HFFc6 (cell line): ENCODE measurements around the gene MAU2. TPM values are rescaled to one million over a fixed set of nuclear protein-coding genes. Genes with fewer than 3 reads are reported as not detected.

Experiments
- DNase-seq: peaks from one replicate; pipeline ENCODE4 v3.0.0-alpha.2; 2018
- H3K27ac Mint-ChIP-seq: 2 replicates; pipeline ENCODE4 v1.8.0; 2020; ENCODE audit warnings: mild to moderate bottlenecking, mixed read lengths
- H3K27me3 Mint-ChIP-seq: 2 replicates; pipeline ENCODE4 v1.8.0; 2021; ENCODE audit warnings: mild to moderate bottlenecking, moderate library complexity, mixed read lengths; ENCODE audit not compliant: insufficient read depth
- H3K36me3 Mint-ChIP-seq: 2 replicates; pipeline ENCODE4 v1.8.0; 2021; ENCODE audit warnings: low read depth, mixed read lengths
- H3K4me1 Mint-ChIP-seq: 2 replicates; pipeline ENCODE4 v1.8.0; 2020; ENCODE audit warnings: low read depth, mixed read lengths
- H3K4me3 Mint-ChIP-seq: 2 replicates; pipeline ENCODE4 v1.8.0; 2020; ENCODE audit warnings: mild to moderate bottlenecking, moderate library complexity, mixed read lengths
- H3K9me3 Mint-ChIP-seq: 2 replicates; pipeline ENCODE4 v1.8.0; 2020; ENCODE audit warnings: mild to moderate bottlenecking, mixed read lengths
- CTCF ChIP-seq: fragments of 200-600 bp; sonication (generic); IDR thresholded peaks from 2 replicates; pipeline ENCODE4 v1.5.0; 2021; ENCODE audit warnings: antibody characterized with exemption, mild to moderate bottlenecking
- total RNA-seq, 6 experiments: library from RNA; stranded (reverse); fragmentation: NEBNext Ultra II Directional; extraction: Animal tissue kit (Norgen Biotek cat#: 25700); gene quantifications; 2 replicates in 1 of 6; 3 replicates in 5 of 6; pipeline ENCODE4 v1.2.3, GENCODE V29; 2021

Gene MAU2
- total RNA-seq, 6 experiments from 2014 or later, result 24.8 to 33.0 (median 29.4) TPM

- Mint-ChIP-seq H3K36me3 (peaks cover 5% of the 10 kb centered on the region), H3K9me3 (no peaks in the 10 kb centered on the region), H3K4me1 (peaks cover 8% of the 10 kb centered on the region), H3K27ac (peak overlapping the region; percentile 72), H3K27me3 (peaks cover 7% of the 10 kb centered on the region), H3K4me3 (no peak overlapping the region)
- no peak for TF ChIP-seq CTCF
- DNase-seq, result no peak
These were observed 43.8 kb upstream of the MAU2 start for GRCh38 chr19:19276851-19277250.

DNA sequence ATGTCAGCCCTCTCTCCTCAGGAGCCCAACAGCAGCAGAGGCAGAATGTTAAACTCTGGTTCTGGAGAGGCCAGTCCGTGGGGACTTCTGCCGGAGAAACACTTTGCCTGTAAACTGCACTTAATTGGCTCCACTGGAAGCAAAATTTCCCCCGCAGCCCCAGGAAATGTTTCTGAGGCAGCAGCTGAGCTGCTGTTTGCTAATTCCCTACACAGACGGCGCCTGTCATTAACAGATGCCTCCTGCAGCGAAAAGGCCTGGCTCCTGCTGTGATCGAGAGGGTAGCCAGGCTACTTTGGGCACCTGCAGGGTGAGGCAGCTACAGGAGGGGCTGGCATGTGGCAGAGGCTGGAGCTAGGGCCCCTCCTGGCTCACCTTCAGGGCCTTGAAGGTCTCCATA is 42.3 kb upstream of the MAU2 start:
- no peaks in the 10 kb centered on the region for H3K9me3 Mint-ChIP-seq
- H3K36me3 Mint-ChIP-seq, result peaks cover 5% of the 10 kb centered on the region
- H3K4me1 Mint-ChIP-seq, result peaks cover 8% of the 10 kb centered on the region
- no peaks in the 10 kb centered on the region; the same call in 1 of the 2 replicates for H3K27me3 Mint-ChIP-seq
- no peak overlapping the region for H3K4me3 Mint-ChIP-seq
- DNase-seq, result no peak
- no peak for TF ChIP-seq CTCF
- H3K27ac Mint-ChIP-seq, result no peak overlapping the region

- no peaks in the 10 kb centered on the region for H3K27me3 Mint-ChIP-seq
- no peaks in the 10 kb centered on the region for H3K9me3 Mint-ChIP-seq
- no peak for DNase-seq
- peaks cover 8% of the 10 kb centered on the region for H3K36me3 Mint-ChIP-seq
- H3K4me1 Mint-ChIP-seq, result peaks cover 8% of the 10 kb centered on the region
- no peak for TF ChIP-seq CTCF
- no peak overlapping the region for H3K4me3 Mint-ChIP-seq
- H3K27ac Mint-ChIP-seq, result no peak overlapping the region
These were observed 41.5 kb upstream of the MAU2 start for GRCh38 chr19:19279062-19279612.

- no peak for TF ChIP-seq CTCF
- H3K9me3 Mint-ChIP-seq, result no peaks in the 10 kb centered on the region
- H3K27me3 Mint-ChIP-seq, result no peaks in the 10 kb centered on the region
- H3K4me1 Mint-ChIP-seq, result peaks cover 8% of the 10 kb centered on the region
- no peak for DNase-seq
- H3K27ac Mint-ChIP-seq, result no peak overlapping the region
- H3K36me3 Mint-ChIP-seq, result peaks cover 14% of the 10 kb centered on the region
- H3K4me3 Mint-ChIP-seq, result no peak overlapping the region
These were observed 40.8 kb upstream of the MAU2 start for GRCh38 chr19:19279853-19280252.

DNA sequence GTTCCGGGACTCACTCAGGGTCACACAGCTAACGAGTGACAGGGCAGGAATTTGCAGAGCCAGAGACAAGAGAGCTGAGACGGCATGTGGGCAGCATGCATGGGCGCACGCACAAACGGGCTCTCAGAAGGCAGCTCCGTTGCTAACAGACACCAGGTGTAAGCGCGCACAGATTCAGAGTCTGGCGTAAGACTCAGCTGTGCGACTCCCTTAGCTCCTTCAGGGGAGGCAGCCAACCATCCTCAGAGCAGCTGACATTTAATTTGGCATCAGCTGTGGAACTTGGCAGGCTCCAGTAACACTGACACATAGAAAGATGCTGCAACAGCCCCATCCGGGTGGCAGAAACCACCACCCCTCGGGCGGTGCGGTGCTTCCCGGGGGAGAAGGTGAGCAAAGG is 40.1 kb upstream of the MAU2 start:
- Mint-ChIP-seq H3K27me3 (peaks cover 1% of the 10 kb centered on the region), H3K9me3 (no peaks in the 10 kb centered on the region), H3K4me1 (peaks cover 8% of the 10 kb centered on the region), H3K27ac (no peak overlapping the region), H3K36me3 (peaks cover 14% of the 10 kb centered on the region), H3K4me3 (no peak overlapping the region)
- DNase-seq, result no peak
- TF ChIP-seq CTCF, result no peak

DNA sequence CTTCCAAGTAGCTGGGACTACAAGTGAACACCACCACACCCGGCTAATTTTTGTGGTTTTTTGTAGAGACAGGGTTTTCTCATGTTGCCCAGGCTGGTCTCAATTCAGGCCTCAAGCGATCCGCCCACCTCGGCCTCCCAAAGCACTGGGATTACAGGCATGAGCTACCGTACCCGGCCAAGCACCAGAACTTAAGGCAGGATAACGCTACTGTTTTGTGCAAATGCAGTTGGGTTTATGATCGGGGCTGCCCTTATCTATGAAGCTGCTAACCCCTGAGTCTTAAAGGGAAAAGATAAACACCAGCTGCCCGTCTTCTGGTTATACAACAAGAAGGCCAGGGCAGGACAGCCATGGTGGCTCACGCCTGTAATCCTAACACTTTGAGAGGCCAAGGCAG is 34.9 kb upstream of the MAU2 start:
- Mint-ChIP-seq H3K9me3 (no peaks in the 10 kb centered on the region), H3K36me3 (peaks cover 22% of the 10 kb centered on the region), H3K4me3 (no peak overlapping the region), H3K27me3 (peaks cover 1% of the 10 kb centered on the region), H3K27ac (no peak overlapping the region), H3K4me1 (no peaks in the 10 kb centered on the region)
- no peak for TF ChIP-seq CTCF
- DNase-seq, result no peak
